GM19351 (cell line): ENCODE results near the gene COL4A6.
A peak's percentile ranks its signal among the peaks of the same experiment; 100 is the strongest.
"Not testable (repeated sequence)": the region's sequence is repeated elsewhere in the genome, so short reads cannot be mapped to it uniquely, and the experiment has no call there.

Experiments used
- ATAC-seq: cut with Tn5 transposase; IDR thresholded peaks from one replicate; pipeline ENCODE4 v1.9.1; 2021; ENCODE audit warnings: mild to moderate bottlenecking, moderate library complexity; ENCODE audit not compliant: unreplicated experiment

Gene COL4A6

GRCh38 chrX:108438110-108438623 is at the start of gene COL4A6:
COL4A6 (minus strand) TSS chrX:108438422; CDS start chrX:108438196, 226 bp downstream.
- ATAC-seq, result no peak

GRCh38 chrX:108485960-108486359 is 47.7 kb upstream of the COL4A6 start:
- ATAC-seq, result no peak

- ATAC-seq, result no peak
Measured at GRCh38 chrX:108484251-108484650, 46.0 kb upstream of the COL4A6 start.

- ATAC-seq, result not testable (repeated sequence)
Measured at GRCh38 chrX:108481528-108481927, 43.3 kb upstream of the COL4A6 start.

- no peak for ATAC-seq
Measured at GRCh38 chrX:108473979-108474378, 35.8 kb upstream of the COL4A6 start.

GRCh38 chrX:108468486-108468885 is 30.3 kb upstream of the COL4A6 start:
- ATAC-seq, result no peak

- ATAC-seq, result no peak
Measured at GRCh38 chrX:108464604-108465003, 26.4 kb upstream of the COL4A6 start.

GRCh38 chrX:108456971-108457477 is 18.8 kb upstream of the COL4A6 start:
- ATAC-seq, result no peak

GRCh38 chrX:108453841-108454240 is 15.6 kb upstream of the COL4A6 start:
- ATAC-seq, result no peak

GRCh38 chrX:108447303-108447702 is 9.1 kb upstream of the COL4A6 start:
- no peak for ATAC-seq

- no peak for ATAC-seq
Measured at GRCh38 chrX:108442901-108443464, 4.8 kb upstream of the COL4A6 start.

- no peak for ATAC-seq
Measured at GRCh38 chrX:108439961-108440696, 1.9 kb upstream of the COL4A6 start.

GRCh38 chrX:108439426-108439942 is 1.3 kb upstream of the COL4A6 start, which contains the start of gene COL4A5:
COL4A5 (plus strand) TSS chrX:108439838; CDS start chrX:108440126, 288 bp downstream.
- ATAC-seq, result no peak

- no peak for ATAC-seq
Measured at GRCh38 chrX:108437349-108438109, 693 bp downstream of the COL4A6 start.

- ATAC-seq, result no peak
Measured at GRCh38 chrX:108435261-108435660, 3.0 kb downstream of the COL4A6 start.

GRCh38 chrX:108426262-108426661 is 12.0 kb downstream of the COL4A6 start:
- no peak for ATAC-seq

GRCh38 chrX:108420481-108420880 is 17.7 kb downstream of the COL4A6 start:
- ATAC-seq, result no peak

GRCh38 chrX:108419401-108419800 is 18.8 kb downstream of the COL4A6 start:
- no peak for ATAC-seq

- ATAC-seq, result peak; percentile 75
Measured at GRCh38 chrX:108417257-108417656, 21.0 kb downstream of the COL4A6 start.

- no peak for ATAC-seq
Measured at GRCh38 chrX:108415891-108416290, 22.3 kb downstream of the COL4A6 start.

- no peak for ATAC-seq
Measured at GRCh38 chrX:108415146-108415545, 23.1 kb downstream of the COL4A6 start.
